ENCODE measurements around the gene CRYBA4.

DNA sequence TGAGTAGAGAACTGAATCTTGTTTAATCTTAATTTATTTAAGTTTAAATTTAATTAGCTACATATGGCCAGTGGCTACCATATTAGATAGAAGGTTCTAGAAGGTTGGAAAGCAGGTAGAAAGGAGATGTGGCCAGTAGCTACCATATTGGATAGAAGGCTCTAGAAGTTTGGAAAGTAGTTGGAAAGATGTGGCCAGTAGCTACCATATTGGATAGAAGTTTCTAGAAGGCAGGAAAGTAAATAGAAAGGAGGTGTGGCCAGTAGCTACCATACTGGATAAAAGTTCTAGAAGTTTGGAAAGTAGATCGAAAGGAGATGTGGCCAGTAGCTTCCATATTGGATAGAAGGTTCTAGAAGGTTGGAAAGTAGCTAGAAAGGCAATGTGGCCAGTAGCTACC is 2.2 kb downstream of the CRYBA4 start:
- TF ChIP-seq, protein P1, sequence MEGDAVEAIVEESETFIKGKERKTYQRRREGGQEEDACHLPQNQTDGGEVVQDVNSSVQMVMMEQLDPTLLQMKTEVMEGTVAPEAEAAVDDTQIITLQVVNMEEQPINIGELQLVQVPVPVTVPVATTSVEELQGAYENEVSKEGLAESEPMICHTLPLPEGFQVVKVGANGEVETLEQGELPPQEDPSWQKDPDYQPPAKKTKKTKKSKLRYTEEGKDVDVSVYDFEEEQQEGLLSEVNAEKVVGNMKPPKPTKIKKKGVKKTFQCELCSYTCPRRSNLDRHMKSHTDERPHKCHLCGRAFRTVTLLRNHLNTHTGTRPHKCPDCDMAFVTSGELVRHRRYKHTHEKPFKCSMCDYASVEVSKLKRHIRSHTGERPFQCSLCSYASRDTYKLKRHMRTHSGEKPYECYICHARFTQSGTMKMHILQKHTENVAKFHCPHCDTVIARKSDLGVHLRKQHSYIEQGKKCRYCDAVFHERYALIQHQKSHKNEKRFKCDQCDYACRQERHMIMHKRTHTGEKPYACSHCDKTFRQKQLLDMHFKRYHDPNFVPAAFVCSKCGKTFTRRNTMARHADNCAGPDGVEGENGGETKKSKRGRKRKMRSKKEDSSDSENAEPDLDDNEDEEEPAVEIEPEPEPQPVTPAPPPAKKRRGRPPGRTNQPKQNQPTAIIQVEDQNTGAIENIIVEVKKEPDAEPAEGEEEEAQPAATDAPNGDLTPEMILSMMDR (IDR thresholded peaks at IDR 0.05; ENCODE audit: low read length): no peak
- no peak for TF ChIP-seq EZH2 (IDR thresholded peaks at IDR 0.05; ENCODE audit: borderline replicate concordance, low read length)
